ENCODE results near the gene C11orf97. TPM values are rescaled to one million over a fixed set of nuclear protein-coding genes. Genes with fewer than 3 reads are reported as not detected.

Gene C11orf97
- polyA plus RNA-seq, 2 donors = not detected

- Histone ChIP-seq H3K9me3 (ENCODE audit: control insufficient read depth in 2 of 2, insufficient read depth in 1 of 2, low read depth in 1 of 2, low read length in 1 of 2) (no peaks in the 10 kb centered on the region), H3K4me3 (ENCODE audit: low read depth in 1 of 2, low read length in 2 of 2) (no peak overlapping the region), H3K27me3 (ENCODE audit: control insufficient read depth in 1 of 2, insufficient read depth in 2 of 2, low read length in 2 of 2) (no peaks in the 10 kb centered on the region), H3K36me3 (ENCODE audit: control insufficient read depth in 2 of 2, insufficient read depth in 2 of 2, low read length in 1 of 2) (no peaks in the 10 kb centered on the region), H3K4me1 (ENCODE audit: control insufficient read depth in 2 of 2, insufficient read depth in 2 of 2, low read length in 1 of 2) (peaks cover 0 to 2% of the 10 kb centered on the region in 2 donors), H3K27ac (ENCODE audit: low read depth in 2 of 2, low read length in 1 of 2) (no peak overlapping the region)
- WGBS, 2 donors = 39 to 41% methylated on average over 3 of the region's 3 CpGs
These were observed 24.9 kb downstream of the C11orf97 start for GRCh38 chr11:94537031-94537600.

- Histone ChIP-seq H3K4me1 (ENCODE audit: control insufficient read depth in 2 of 2, insufficient read depth in 2 of 2, low read length in 1 of 2) (peaks cover 0 to 2% of the 10 kb centered on the region in 2 donors), H3K27me3 (ENCODE audit: control insufficient read depth in 1 of 2, insufficient read depth in 2 of 2, low read length in 2 of 2) (no peaks in the 10 kb centered on the region), H3K4me3 (ENCODE audit: low read depth in 1 of 2, low read length in 2 of 2) (no peak overlapping the region), H3K9me3 (ENCODE audit: control insufficient read depth in 2 of 2, insufficient read depth in 1 of 2, low read depth in 1 of 2, low read length in 1 of 2) (no peaks in the 10 kb centered on the region), H3K27ac (ENCODE audit: low read depth in 2 of 2, low read length in 1 of 2) (peak overlapping the region; percentile 70 to 77), H3K36me3 (ENCODE audit: control insufficient read depth in 2 of 2, insufficient read depth in 2 of 2, low read length in 1 of 2) (no peaks in the 10 kb centered on the region)
- WGBS, 2 donors = 23 to 49% methylated on average over 1 of the region's 1 CpG
These were observed 27.2 kb downstream of the C11orf97 start for GRCh38 chr11:94539420-94539819.

- H3K36me3 ChIP-seq (ENCODE audit: control insufficient read depth in 2 of 2, insufficient read depth in 2 of 2, low read length in 1 of 2) = no peaks in the 10 kb centered on the region
- H3K27me3 ChIP-seq (ENCODE audit: control insufficient read depth in 1 of 2, insufficient read depth in 2 of 2, low read length in 2 of 2) = no peaks in the 10 kb centered on the region
- peak within 1 kb of the TSS; percentile 61 to 73 for H3K4me3 ChIP-seq (ENCODE audit: low read depth in 1 of 2, low read length in 2 of 2)
- H3K4me1 ChIP-seq (ENCODE audit: control insufficient read depth in 2 of 2, insufficient read depth in 2 of 2, low read length in 1 of 2) = peaks cover 9 to 10% of the 10 kb centered on the region in 2 donors
- H3K27ac ChIP-seq (ENCODE audit: low read depth in 2 of 2, low read length in 1 of 2) = peak within 1 kb of the TSS; percentile 89 to 94
- no peaks in the 10 kb centered on the region for H3K9me3 ChIP-seq (ENCODE audit: control insufficient read depth in 2 of 2, insufficient read depth in 1 of 2, low read depth in 1 of 2, low read length in 1 of 2)
- whole genome bisulfite sequencing, 2 donors = 0 to 1% methylated on average over 95 to 109 of the region's 109 CpGs
These were observed 31.7 kb downstream of the C11orf97 start, which contains the start of gene FUT4 for GRCh38 chr11:94543695-94544645. TSS of gene FUT4 (plus strand) at chr11:94543921. CDS start at chr11:94544134, 213 bp downstream.

GRCh38 chr11:94544646-94545263, 32.5 kb downstream of the C11orf97 start:
- H3K4me3 ChIP-seq (ENCODE audit: low read depth in 1 of 2, low read length in 2 of 2) = peak overlapping the region; percentile 61 to 73
- no peaks in the 10 kb centered on the region for H3K9me3 ChIP-seq (ENCODE audit: control insufficient read depth in 2 of 2, insufficient read depth in 1 of 2, low read depth in 1 of 2, low read length in 1 of 2)
- 14 to 17% methylated on average over 49 to 59 of the region's 59 CpGs for WGBS, 2 donors
- peak overlapping the region; percentile 89 to 94 for H3K27ac ChIP-seq (ENCODE audit: low read depth in 2 of 2, low read length in 1 of 2)
- H3K27me3 ChIP-seq (ENCODE audit: control insufficient read depth in 1 of 2, insufficient read depth in 2 of 2, low read length in 2 of 2) = no peaks in the 10 kb centered on the region
- peaks cover 9 to 10% of the 10 kb centered on the region in 2 donors for H3K4me1 ChIP-seq (ENCODE audit: control insufficient read depth in 2 of 2, insufficient read depth in 2 of 2, low read length in 1 of 2)
- H3K36me3 ChIP-seq (ENCODE audit: control insufficient read depth in 2 of 2, insufficient read depth in 2 of 2, low read length in 1 of 2) = no peaks in the 10 kb centered on the region

GRCh38 chr11:94545264-94546161, 33.3 kb downstream of the C11orf97 start:
- WGBS, 2 donors = 56 to 59% methylated on average over 54 of the region's 54 CpGs
- Histone ChIP-seq H3K27me3 (ENCODE audit: control insufficient read depth in 1 of 2, insufficient read depth in 2 of 2, low read length in 2 of 2) (no peaks in the 10 kb centered on the region), H3K4me3 (ENCODE audit: low read depth in 1 of 2, low read length in 2 of 2) (peak overlapping the region; percentile 61 to 73), H3K27ac (ENCODE audit: low read depth in 2 of 2, low read length in 1 of 2) (no peak overlapping the region), H3K36me3 (ENCODE audit: control insufficient read depth in 2 of 2, insufficient read depth in 2 of 2, low read length in 1 of 2) (no peaks in the 10 kb centered on the region), H3K9me3 (ENCODE audit: control insufficient read depth in 2 of 2, insufficient read depth in 1 of 2, low read depth in 1 of 2, low read length in 1 of 2) (no peaks in the 10 kb centered on the region), H3K4me1 (ENCODE audit: control insufficient read depth in 2 of 2, insufficient read depth in 2 of 2, low read length in 1 of 2) (peaks cover 9 to 10% of the 10 kb centered on the region in 2 donors)

- H3K4me1 ChIP-seq (ENCODE audit: control insufficient read depth in 2 of 2, insufficient read depth in 2 of 2, low read length in 1 of 2) = peaks cover 9 to 10% of the 10 kb centered on the region in 2 donors
- no peaks in the 10 kb centered on the region for H3K36me3 ChIP-seq (ENCODE audit: control insufficient read depth in 2 of 2, insufficient read depth in 2 of 2, low read length in 1 of 2)
- H3K9me3 ChIP-seq (ENCODE audit: control insufficient read depth in 2 of 2, insufficient read depth in 1 of 2, low read depth in 1 of 2, low read length in 1 of 2) = no peaks in the 10 kb centered on the region
- no peak overlapping the region for H3K27ac ChIP-seq (ENCODE audit: low read depth in 2 of 2, low read length in 1 of 2)
- peak overlapping the region in 1 of 2 donors; percentile 61 for H3K4me3 ChIP-seq (ENCODE audit: low read depth in 1 of 2, low read length in 2 of 2)
- 63 to 74% methylated on average over 2 of the region's 2 CpGs for WGBS, 2 donors
- no peaks in the 10 kb centered on the region for H3K27me3 ChIP-seq (ENCODE audit: control insufficient read depth in 1 of 2, insufficient read depth in 2 of 2, low read length in 2 of 2)
These were observed 33.9 kb downstream of the C11orf97 start for GRCh38 chr11:94546162-94546470.

GRCh38 chr11:94546886-94547285, 34.6 kb downstream of the C11orf97 start:
- Histone ChIP-seq H3K4me3 (ENCODE audit: low read depth in 1 of 2, low read length in 2 of 2) (no peak overlapping the region), H3K27ac (ENCODE audit: low read depth in 2 of 2, low read length in 1 of 2) (no peak overlapping the region), H3K9me3 (ENCODE audit: control insufficient read depth in 2 of 2, insufficient read depth in 1 of 2, low read depth in 1 of 2, low read length in 1 of 2) (no peaks in the 10 kb centered on the region), H3K4me1 (ENCODE audit: control insufficient read depth in 2 of 2, insufficient read depth in 2 of 2, low read length in 1 of 2) (peaks cover 9 to 10% of the 10 kb centered on the region in 2 donors), H3K36me3 (ENCODE audit: control insufficient read depth in 2 of 2, insufficient read depth in 2 of 2, low read length in 1 of 2) (no peaks in the 10 kb centered on the region), H3K27me3 (ENCODE audit: control insufficient read depth in 1 of 2, insufficient read depth in 2 of 2, low read length in 2 of 2) (no peaks in the 10 kb centered on the region)
- WGBS, 2 donors = 54 to 58% methylated on average over 1 of the region's 1 CpG

GRCh38 chr11:94549146-94549545, 36.9 kb downstream of the C11orf97 start:
- Histone ChIP-seq H3K27me3 (ENCODE audit: control insufficient read depth in 1 of 2, insufficient read depth in 2 of 2, low read length in 2 of 2) (no peaks in the 10 kb centered on the region), H3K4me3 (ENCODE audit: low read depth in 1 of 2, low read length in 2 of 2) (no peak overlapping the region), H3K36me3 (ENCODE audit: control insufficient read depth in 2 of 2, insufficient read depth in 2 of 2, low read length in 1 of 2) (no peaks in the 10 kb centered on the region), H3K9me3 (ENCODE audit: control insufficient read depth in 2 of 2, insufficient read depth in 1 of 2, low read depth in 1 of 2, low read length in 1 of 2) (no peaks in the 10 kb centered on the region), H3K27ac (ENCODE audit: low read depth in 2 of 2, low read length in 1 of 2) (no peak overlapping the region), H3K4me1 (ENCODE audit: control insufficient read depth in 2 of 2, insufficient read depth in 2 of 2, low read length in 1 of 2) (peaks cover 9 to 10% of the 10 kb centered on the region in 2 donors)
- 66 to 73% methylated on average over 5 of the region's 5 CpGs for WGBS, 2 donors

- H3K9me3 ChIP-seq (ENCODE audit: control insufficient read depth in 2 of 2, insufficient read depth in 1 of 2, low read depth in 1 of 2, low read length in 1 of 2) = no peaks in the 10 kb centered on the region
- no peaks in the 10 kb centered on the region for H3K36me3 ChIP-seq (ENCODE audit: control insufficient read depth in 2 of 2, insufficient read depth in 2 of 2, low read length in 1 of 2)
- H3K27me3 ChIP-seq (ENCODE audit: control insufficient read depth in 1 of 2, insufficient read depth in 2 of 2, low read length in 2 of 2) = no peaks in the 10 kb centered on the region
- peaks cover under 1 to 1% of the 10 kb centered on the region in 2 donors for H3K4me1 ChIP-seq (ENCODE audit: control insufficient read depth in 2 of 2, insufficient read depth in 2 of 2, low read length in 1 of 2)
- WGBS, 2 donors = 60 to 71% methylated on average over 4 of the region's 4 CpGs
- no peak overlapping the region for H3K4me3 ChIP-seq (ENCODE audit: low read depth in 1 of 2, low read length in 2 of 2)
- no peak overlapping the region for H3K27ac ChIP-seq (ENCODE audit: low read depth in 2 of 2, low read length in 1 of 2)
These were observed 38.3 kb downstream of the C11orf97 start for GRCh38 chr11:94550513-94550912.

Measured in esophagus (tissue), 2 donors.